Measurements from ENCODE around the gene PACRG. TPM values are rescaled to one million over a fixed set of nuclear protein-coding genes. Genes with fewer than 3 reads are reported as not detected.

The PACRG gene
- total RNA-seq, 1 experiment from 2014 or later, result 0.59 TPM

DNA sequence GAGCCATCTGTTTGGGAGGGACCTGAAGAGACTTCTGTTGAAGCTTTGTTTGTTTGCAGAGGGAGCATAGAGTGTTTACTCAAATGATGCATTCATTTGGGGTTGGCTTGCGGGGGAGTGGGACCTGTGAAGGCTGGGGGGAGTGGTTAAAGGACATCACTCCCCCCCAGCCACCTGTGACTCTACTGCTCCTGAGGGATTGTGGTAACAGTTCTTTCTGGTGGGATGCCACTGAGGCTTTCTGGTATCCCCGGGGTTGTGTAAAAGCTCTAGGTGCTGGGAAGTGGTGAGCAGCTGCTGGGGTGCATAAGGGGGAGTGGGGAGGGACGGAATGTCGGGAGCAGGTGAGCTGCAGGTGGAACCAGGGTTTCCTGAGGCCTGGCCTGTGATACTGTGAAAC lies 447.5 kb downstream of the PACRG start:
- BruUV-seq (replicated peaks), result no TSS peak
- Histone ChIP-seq H3K27me3 (ENCODE audit: control insufficient read depth, insufficient read depth, low read length) (no peaks in the 10 kb centered on the region), H3K36me3 (ENCODE audit: control insufficient read depth, insufficient read depth, low read length) (no peaks in the 10 kb centered on the region), H3K4me1 (ENCODE audit: control insufficient read depth, insufficient read depth, low read length) (no peaks in the 10 kb centered on the region), H3K4me3 (ENCODE audit: low read depth in 2 of 2, low read length in 2 of 2) (no peak overlapping the region), H3K9me3 (ENCODE audit: control insufficient read depth, insufficient read depth, low read depth, low read length) (no peaks in the 10 kb centered on the region), H3K27ac (ENCODE audit: low read length) (no peak overlapping the region)
- ATAC-seq (no peak), DNase-seq (ENCODE audit: low read depth, low spot score) (no peak)
- ChIA-PET POLR2A (no interaction called here), CTCF (no interaction called here)
- in situ Hi-C loops (cut with HindIII; ENCODE audit: low pct_unique_long_range_greater_than_20kb, low sequenced_read_pairs) (no loop called here), intact Hi-C loops (cut with micrococcal nuclease; ENCODE audit: unreplicated experiment) (no loop called here)
- TF ChIP-seq, protein P1, sequence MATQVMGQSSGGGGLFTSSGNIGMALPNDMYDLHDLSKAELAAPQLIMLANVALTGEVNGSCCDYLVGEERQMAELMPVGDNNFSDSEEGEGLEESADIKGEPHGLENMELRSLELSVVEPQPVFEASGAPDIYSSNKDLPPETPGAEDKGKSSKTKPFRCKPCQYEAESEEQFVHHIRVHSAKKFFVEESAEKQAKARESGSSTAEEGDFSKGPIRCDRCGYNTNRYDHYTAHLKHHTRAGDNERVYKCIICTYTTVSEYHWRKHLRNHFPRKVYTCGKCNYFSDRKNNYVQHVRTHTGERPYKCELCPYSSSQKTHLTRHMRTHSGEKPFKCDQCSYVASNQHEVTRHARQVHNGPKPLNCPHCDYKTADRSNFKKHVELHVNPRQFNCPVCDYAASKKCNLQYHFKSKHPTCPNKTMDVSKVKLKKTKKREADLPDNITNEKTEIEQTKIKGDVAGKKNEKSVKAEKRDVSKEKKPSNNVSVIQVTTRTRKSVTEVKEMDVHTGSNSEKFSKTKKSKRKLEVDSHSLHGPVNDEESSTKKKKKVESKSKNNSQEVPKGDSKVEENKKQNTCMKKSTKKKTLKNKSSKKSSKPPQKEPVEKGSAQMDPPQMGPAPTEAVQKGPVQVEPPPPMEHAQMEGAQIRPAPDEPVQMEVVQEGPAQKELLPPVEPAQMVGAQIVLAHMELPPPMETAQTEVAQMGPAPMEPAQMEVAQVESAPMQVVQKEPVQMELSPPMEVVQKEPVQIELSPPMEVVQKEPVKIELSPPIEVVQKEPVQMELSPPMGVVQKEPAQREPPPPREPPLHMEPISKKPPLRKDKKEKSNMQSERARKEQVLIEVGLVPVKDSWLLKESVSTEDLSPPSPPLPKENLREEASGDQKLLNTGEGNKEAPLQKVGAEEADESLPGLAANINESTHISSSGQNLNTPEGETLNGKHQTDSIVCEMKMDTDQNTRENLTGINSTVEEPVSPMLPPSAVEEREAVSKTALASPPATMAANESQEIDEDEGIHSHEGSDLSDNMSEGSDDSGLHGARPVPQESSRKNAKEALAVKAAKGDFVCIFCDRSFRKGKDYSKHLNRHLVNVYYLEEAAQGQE (IDR thresholded peaks at IDR 0.05; ENCODE audit: insufficient read depth in 1 of 2, low read depth in 2 of 2, low read length in 1 of 2), result no peak
- TF ChIP-seq POLR2AphosphoS5 (IDR thresholded peaks at IDR 0.05; ENCODE audit: low read depth, low read length) (no peak), SIN3A (IDR thresholded peaks at IDR 0.05; ENCODE audit: borderline replicate concordance, insufficient read depth, low read depth, low read length) (no peak), TCF7L2 (IDR thresholded peaks at IDR 0.05; ENCODE audit: low read depth, low read length) (no peak)
- TF ChIP-seq, protein P2, sequence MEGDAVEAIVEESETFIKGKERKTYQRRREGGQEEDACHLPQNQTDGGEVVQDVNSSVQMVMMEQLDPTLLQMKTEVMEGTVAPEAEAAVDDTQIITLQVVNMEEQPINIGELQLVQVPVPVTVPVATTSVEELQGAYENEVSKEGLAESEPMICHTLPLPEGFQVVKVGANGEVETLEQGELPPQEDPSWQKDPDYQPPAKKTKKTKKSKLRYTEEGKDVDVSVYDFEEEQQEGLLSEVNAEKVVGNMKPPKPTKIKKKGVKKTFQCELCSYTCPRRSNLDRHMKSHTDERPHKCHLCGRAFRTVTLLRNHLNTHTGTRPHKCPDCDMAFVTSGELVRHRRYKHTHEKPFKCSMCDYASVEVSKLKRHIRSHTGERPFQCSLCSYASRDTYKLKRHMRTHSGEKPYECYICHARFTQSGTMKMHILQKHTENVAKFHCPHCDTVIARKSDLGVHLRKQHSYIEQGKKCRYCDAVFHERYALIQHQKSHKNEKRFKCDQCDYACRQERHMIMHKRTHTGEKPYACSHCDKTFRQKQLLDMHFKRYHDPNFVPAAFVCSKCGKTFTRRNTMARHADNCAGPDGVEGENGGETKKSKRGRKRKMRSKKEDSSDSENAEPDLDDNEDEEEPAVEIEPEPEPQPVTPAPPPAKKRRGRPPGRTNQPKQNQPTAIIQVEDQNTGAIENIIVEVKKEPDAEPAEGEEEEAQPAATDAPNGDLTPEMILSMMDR (IDR thresholded peaks at IDR 0.05), result no peak

DNA sequence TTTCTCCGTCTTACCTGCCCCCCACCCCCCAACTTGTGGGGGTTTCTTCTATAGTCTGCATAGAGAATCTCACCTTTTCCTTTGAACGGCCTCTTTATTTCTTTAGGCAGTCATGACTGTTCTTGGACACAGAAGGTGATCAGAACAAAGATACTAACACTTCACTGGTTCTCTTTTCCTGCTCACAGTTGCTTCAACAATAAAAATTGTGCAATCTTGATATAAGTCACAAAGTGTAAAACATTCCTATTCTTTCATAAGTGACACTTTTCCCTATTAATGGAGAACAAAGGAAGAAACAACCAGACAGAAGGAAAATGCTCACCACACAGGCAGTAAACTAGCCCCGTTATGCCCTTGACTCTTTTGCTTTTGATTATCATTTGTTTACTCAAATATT lies 448.3 kb downstream of the PACRG start:
- in situ Hi-C loops (cut with HindIII; ENCODE audit: low pct_unique_long_range_greater_than_20kb, low sequenced_read_pairs), result no loop called here

More for the DNA sequence above, 448.3 kb downstream of the PACRG start:
- TF ChIP-seq POLR2AphosphoS5 (IDR thresholded peaks at IDR 0.05; ENCODE audit: low read depth, low read length) (no peak), SIN3A (IDR thresholded peaks at IDR 0.05; ENCODE audit: borderline replicate concordance, insufficient read depth, low read depth, low read length) (no peak), TCF7L2 (IDR thresholded peaks at IDR 0.05; ENCODE audit: low read depth, low read length) (no peak)
- TF ChIP-seq, protein P2 (IDR thresholded peaks at IDR 0.05), result no peak
- TF ChIP-seq, protein P1 (IDR thresholded peaks at IDR 0.05; ENCODE audit: insufficient read depth in 1 of 2, low read depth in 2 of 2, low read length in 1 of 2), result no peak
- Histone ChIP-seq H3K36me3 (ENCODE audit: control insufficient read depth, insufficient read depth, low read length) (no peaks in the 10 kb centered on the region), H3K4me1 (ENCODE audit: control insufficient read depth, insufficient read depth, low read length) (peaks cover 4% of the 10 kb centered on the region), H3K4me3 (ENCODE audit: low read depth in 2 of 2, low read length in 2 of 2) (no peak overlapping the region), H3K9me3 (ENCODE audit: control insufficient read depth, insufficient read depth, low read depth, low read length) (no peaks in the 10 kb centered on the region), H3K27ac (ENCODE audit: low read length) (no peak overlapping the region), H3K27me3 (ENCODE audit: control insufficient read depth, insufficient read depth, low read length) (no peaks in the 10 kb centered on the region)
- ChIA-PET POLR2A (no interaction called here), CTCF (no interaction called here)
- ATAC-seq (no peak), DNase-seq (ENCODE audit: low read depth, low spot score) (no peak)
- intact Hi-C loops (cut with micrococcal nuclease; ENCODE audit: unreplicated experiment), result no loop called here
- BruUV-seq (replicated peaks), result no TSS peak
